KMS-11 (cell line): Measurements from ENCODE around the gene GRSF1.
A peak's percentile ranks its signal among the peaks of the same experiment; 100 is the strongest.

Source experiments
- H2AFZ ChIP-seq: fragments of 200-600 bp; sonication (generic); 2 replicates; pipeline ENCODE4 v1.6.1; 2016; ENCODE audit warnings: antibody characterized with exemption, mixed run types, low read depth
- H3K27ac ChIP-seq: fragments of 200-600 bp; sonication (generic); 2 replicates; pipeline ENCODE4 v1.6.1; 2016; ENCODE audit warnings: mild to moderate bottlenecking, mixed run types
- H3K27me3 ChIP-seq: fragments of 200-600 bp; sonication (generic); 2 replicates; pipeline ENCODE4 v1.6.1; 2017; ENCODE audit warnings: mild to moderate bottlenecking, low read depth, mixed run types, moderate library complexity; ENCODE audit not compliant: insufficient read depth
- H3K36me3 ChIP-seq: fragments of 200-600 bp; sonication (generic); 2 replicates; pipeline ENCODE4 v1.6.1; 2017; ENCODE audit warnings: mild to moderate bottlenecking, mixed run types; ENCODE audit not compliant: insufficient read depth
- H3K4me1 ChIP-seq: fragments of 200-600 bp; sonication (generic); 2 replicates; pipeline ENCODE4 v1.6.1; 2016; ENCODE audit warnings: mild to moderate bottlenecking, low read depth, mixed run types; ENCODE audit not compliant: poor library complexity, severe bottlenecking
- H3K4me2 ChIP-seq: fragments of 200-600 bp; sonication (generic); 2 replicates; pipeline ENCODE4 v1.7.0; 2016; ENCODE audit warnings: mild to moderate bottlenecking, mixed run types
- H3K4me3 ChIP-seq: fragments of 200-600 bp; sonication (generic); IDR thresholded peaks from 2 replicates; pipeline ENCODE4 v1.6.1; 2017; ENCODE audit warnings: low read depth, low read length, mixed read lengths; ENCODE audit not compliant: insufficient read depth
- H3K79me2 ChIP-seq: fragments of 200-600 bp; sonication (generic); 2 replicates; pipeline ENCODE4 v1.6.1; 2016; ENCODE audit warnings: low read depth, mixed run types; ENCODE audit not compliant: insufficient read depth
- H3K9ac ChIP-seq: fragments of 200-600 bp; sonication (generic); 2 replicates; pipeline ENCODE4 v1.6.1; 2016; ENCODE audit warnings: mild to moderate bottlenecking, mixed run types
- H4K20me1 ChIP-seq: fragments of 200-600 bp; sonication (generic); 2 replicates; pipeline ENCODE4 v1.6.1; 2016; ENCODE audit warnings: mild to moderate bottlenecking, mixed run types; ENCODE audit not compliant: insufficient read depth
- CTCF ChIP-seq: fragments of 200-600 bp; sonication (generic); conservative IDR thresholded peaks from 2 replicates; pipeline ENCODE4 v1.6.1; 2017; ENCODE audit warnings: low read depth, mild to moderate bottlenecking, antibody characterized with exemption, low read length, moderate library complexity, mixed read lengths

GRSF1 gene

GRCh38 chr4:70838666-70839588 lies 763 bp downstream of the GRSF1 start:
- Histone ChIP-seq H3K9ac (peak overlapping the region; percentile 87), H3K27ac (peak overlapping the region; percentile 75), H4K20me1 (peaks cover 17% of the 10 kb centered on the region), H3K79me2 (peaks cover 50% of the 10 kb centered on the region), H3K36me3 (no peaks in the 10 kb centered on the region; the same call in 1 of the 2 replicates), H3K4me1 (peaks cover 27% of the 10 kb centered on the region), H2AFZ (peak overlapping the region; percentile 48), H3K4me2 (peak overlapping the region; percentile 73), H3K27me3 (no peaks in the 10 kb centered on the region), H3K4me3 (peak overlapping the region; percentile 95)
- TF ChIP-seq CTCF, result no peak

- peak overlapping the region; percentile 75; the same call in 1 of the 2 replicates for H3K27ac ChIP-seq
- no peak overlapping the region for H2AFZ ChIP-seq
- H3K79me2 ChIP-seq, result peaks cover 57% of the 10 kb centered on the region
- TF ChIP-seq CTCF, result no peak
- H4K20me1 ChIP-seq, result peaks cover 17% of the 10 kb centered on the region
- peaks cover under 1% of the 10 kb centered on the region; the same call in 1 of the 2 replicates for H3K36me3 ChIP-seq
- H3K4me2 ChIP-seq, result peak overlapping the region; percentile 73
- no peak overlapping the region for H3K4me3 ChIP-seq
- H3K27me3 ChIP-seq, result no peaks in the 10 kb centered on the region
- H3K9ac ChIP-seq, result peak overlapping the region; percentile 87; the same call in 1 of the 2 replicates
- peaks cover 25% of the 10 kb centered on the region for H3K4me1 ChIP-seq
Measured at GRCh38 chr4:70838204-70838603, 1.5 kb downstream of the GRSF1 start.

- H3K4me1 ChIP-seq, result peaks cover 15% of the 10 kb centered on the region
- H3K27ac ChIP-seq, result no peak overlapping the region
- H3K27me3 ChIP-seq, result no peaks in the 10 kb centered on the region
- H3K4me3 ChIP-seq, result no peak overlapping the region
- no peak overlapping the region for H3K4me2 ChIP-seq
- H3K9ac ChIP-seq, result no peak overlapping the region
- H4K20me1 ChIP-seq, result peaks cover 17% of the 10 kb centered on the region
- TF ChIP-seq CTCF, result no peak
- H2AFZ ChIP-seq, result no peak overlapping the region
- H3K36me3 ChIP-seq, result peaks cover 19% of the 10 kb centered on the region; the same call in 1 of the 2 replicates
- peaks cover 75% of the 10 kb centered on the region for H3K79me2 ChIP-seq
Measured at GRCh38 chr4:70836081-70836480, 3.6 kb downstream of the GRSF1 start.

GRCh38 chr4:70833675-70834074 lies 6.0 kb downstream of the GRSF1 start:
- H3K79me2 ChIP-seq, result peaks cover 77% of the 10 kb centered on the region

More at GRCh38 chr4:70833675-70834074, 6.0 kb downstream of the GRSF1 start:
- Histone ChIP-seq H3K4me2 (no peak overlapping the region), H3K9ac (no peak overlapping the region), H3K27me3 (no peaks in the 10 kb centered on the region), H3K27ac (no peak overlapping the region), H2AFZ (no peak overlapping the region), H3K4me1 (peaks cover 12% of the 10 kb centered on the region), H3K4me3 (no peak overlapping the region), H3K36me3 (peaks cover 19% of the 10 kb centered on the region; the same call in 1 of the 2 replicates), H4K20me1 (peaks cover 17% of the 10 kb centered on the region)
- no peak for TF ChIP-seq CTCF
